CD8-positive, alpha-beta memory T cell (primary cell): Measurements from ENCODE around the gene PRKCZ. TPM values are rescaled to one million over a fixed set of nuclear protein-coding genes. Genes with fewer than 3 reads are reported as not detected.

Experiments used
- CTCF ChIA-PET: fragments of 350-600 bp; sonication (Branson Sonifier 250); formaldehyde crosslinking; loops from one replicate; lab custom pipeline; 2021; ENCODE audit warnings: antibody characterized with exemption; lab: Charles Lee
- POLR2A ChIA-PET: fragments of 350-600 bp; sonication (Branson Sonifier 250); formaldehyde crosslinking; loops from one replicate; lab custom pipeline; 2021; ENCODE audit warnings: antibody characterized with exemption; lab: Charles Lee
- DNase-seq, 5 donors: peaks; one replicate each; pipeline versions ENCODE4 v3.0.0 to v3.0.0-alpha.2; 2020 to 2022; ENCODE audit warnings: mixed read lengths in 1 of 5
- H3K27ac ChIP-seq: one replicate; pipeline ENCODE4 v1.7.0; 2013; ENCODE audit warnings: low read depth, mild to moderate bottlenecking, low read length, moderate library complexity
- H3K27me3 ChIP-seq: 2 replicates; pipeline ENCODE4 v1.7.0; 2013; ENCODE audit warnings: low read length, mild to moderate bottlenecking; ENCODE audit not compliant: insufficient read depth, poor library complexity, severe bottlenecking
- H3K36me3 ChIP-seq: 2 replicates; pipeline ENCODE4 v1.7.0; 2013; ENCODE audit warnings: mild to moderate bottlenecking, low read length, moderate library complexity; ENCODE audit not compliant: insufficient read depth
- H3K4me1 ChIP-seq: 2 replicates; pipeline ENCODE4 v1.7.0; 2013; ENCODE audit warnings: mild to moderate bottlenecking, low read length, moderate library complexity; ENCODE audit not compliant: insufficient read depth
- H3K4me3 ChIP-seq: 2 replicates; pipeline ENCODE4 v1.7.0; 2013; ENCODE audit warnings: mild to moderate bottlenecking, low read length
- H3K9me3 ChIP-seq: 2 replicates; pipeline ENCODE4 v1.7.0; 2013; ENCODE audit warnings: mild to moderate bottlenecking, low read length
- H3K27ac Mint-ChIP-seq, 8 donors: one replicate each; pipeline ENCODE4 v1.8.0; 2020 to 2021; ENCODE audit warnings: mixed read lengths in 8 of 8, mild to moderate bottlenecking in 6 of 8, inconsistent platforms in 3 of 8, moderate library complexity in 3 of 8
- H3K27me3 Mint-ChIP-seq, 2 donors: one replicate each; pipeline ENCODE4 v1.8.0; 2020 to 2021; ENCODE audit warnings: mixed read lengths in 2 of 2, mild to moderate bottlenecking in 1 of 2, moderate library complexity in 1 of 2
- H3K36me3 Mint-ChIP-seq, 3 donors: one replicate each; pipeline ENCODE4 v1.8.0; 2020 to 2021; ENCODE audit warnings: mixed read lengths in 3 of 3, inconsistent platforms in 1 of 3, mild to moderate bottlenecking in 1 of 3
- H3K4me1 Mint-ChIP-seq, 3 donors: one replicate each; pipeline ENCODE4 v1.8.0; 2020 to 2021; ENCODE audit warnings: mixed read lengths in 3 of 3, inconsistent platforms in 1 of 3, mild to moderate bottlenecking in 1 of 3
- H3K4me3 Mint-ChIP-seq, 7 donors: one replicate each; pipeline ENCODE4 v1.8.0; 2020 to 2021; ENCODE audit warnings: mixed read lengths in 7 of 7, mild to moderate bottlenecking in 6 of 7, moderate library complexity in 4 of 7, inconsistent platforms in 2 of 7
- H3K9me3 Mint-ChIP-seq, 5 donors: one replicate each; pipeline ENCODE4 v1.8.0; 2020 to 2022; ENCODE audit warnings: mixed read lengths in 5 of 5, mild to moderate bottlenecking in 3 of 5, moderate library complexity in 2 of 5, inconsistent platforms in 1 of 5
- polyA plus RNA-seq: library from polyadenylated mRNA; unstranded; fragments of 300-500 nt; fragmentation: Illumina TruSeq; gene quantifications from one replicate; pipeline ENCODE4 v1.2.3, GENCODE V29; 2021
- total RNA-seq, 2 experiments: library from RNA; stranded (reverse); gene quantifications; one replicate each; pipeline ENCODE4 v1.2.3, GENCODE V29; 2021

PRKCZ gene
- total and polyA plus RNA-seq, 3 experiments from 2014 or later = 13.8 to 17.4 (median 15.4) TPM

DNA sequence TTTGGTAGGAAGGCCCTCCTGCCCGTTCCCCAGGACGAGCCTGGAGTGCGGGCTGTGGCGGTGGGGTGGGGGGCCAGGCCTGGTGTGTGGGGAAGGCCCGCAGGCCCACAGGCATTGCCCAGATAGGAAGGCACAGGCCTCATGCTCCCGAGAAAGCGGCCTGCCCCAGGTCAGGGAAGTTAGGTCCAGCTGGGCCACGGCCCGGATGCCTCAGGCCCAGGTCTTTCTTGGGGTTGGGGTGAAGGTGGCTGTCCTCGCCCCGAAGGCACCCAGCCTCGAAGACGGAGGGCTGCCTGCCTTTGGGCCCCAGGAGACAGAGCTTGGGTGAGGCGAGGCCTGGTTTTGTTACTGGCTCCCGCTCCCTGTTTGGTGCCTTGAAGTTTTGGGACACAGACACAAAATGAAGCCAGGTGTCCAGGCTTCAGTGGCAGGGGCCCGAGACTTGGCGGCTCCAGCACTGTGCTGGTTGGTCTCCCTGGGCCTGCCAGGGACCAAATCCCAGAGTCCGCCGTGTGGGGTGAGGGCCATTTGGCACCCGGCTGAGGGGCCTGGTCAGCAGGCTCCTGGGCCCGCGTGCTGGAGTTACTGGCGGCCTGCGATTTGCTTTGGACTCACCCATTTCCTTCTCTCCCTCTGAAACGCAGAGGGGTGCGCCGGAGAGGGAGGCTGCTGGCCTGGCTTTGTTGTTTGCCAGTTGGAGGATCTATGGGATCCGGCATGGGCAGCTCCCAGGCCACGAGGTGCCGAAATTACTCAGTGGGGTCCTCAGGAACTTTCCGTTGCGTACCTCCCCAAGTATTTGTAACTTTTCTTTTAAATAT lies 179.9 kb downstream of the PRKCZ start:
- peaks cover 0 to 37% (median 1%) of the 10 kb centered on the region in 3 donors for H3K36me3 Mint-ChIP-seq
- peaks cover 0 to 12% of the 10 kb centered on the region in 2 donors for H3K27me3 Mint-ChIP-seq
- H3K4me1 Mint-ChIP-seq = peaks cover 51 to 63% (median 54%) of the 10 kb centered on the region in 3 donors
- Histone ChIP-seq H3K27ac (peak overlapping the region; percentile 80), H3K9me3 (no peaks in the 10 kb centered on the region), H3K27me3 (no peaks in the 10 kb centered on the region), H3K4me3 (peak overlapping the region; percentile 91), H3K4me1 (peaks cover 52% of the 10 kb centered on the region), H3K36me3 (no peaks in the 10 kb centered on the region)
- H3K27ac Mint-ChIP-seq = peak overlapping the region; percentile 97 to 100 (median 99)
- ChIA-PET CTCF (interaction anchor here (1.1 to 4.7 kb wide), 10 partner anchors 22 to 161 kb away, joined by 3 to 23 read pairs (median 8); partner anchors contain the start of genes FAAP20, MORN1 and RER1), POLR2A (interaction anchor here (0.6 to 3.7 kb wide), 7 partner anchors 22 to 87 kb away, joined by 3 to 32 read pairs (median 10); partner anchors contain the start of gene FAAP20)
- H3K9me3 Mint-ChIP-seq = peaks cover 0 to 2% (median 0%) of the 10 kb centered on the region in 5 donors
- no peak for DNase-seq
- H3K4me3 Mint-ChIP-seq = peak overlapping the region; percentile 91 to 99 (median 97)

DNA sequence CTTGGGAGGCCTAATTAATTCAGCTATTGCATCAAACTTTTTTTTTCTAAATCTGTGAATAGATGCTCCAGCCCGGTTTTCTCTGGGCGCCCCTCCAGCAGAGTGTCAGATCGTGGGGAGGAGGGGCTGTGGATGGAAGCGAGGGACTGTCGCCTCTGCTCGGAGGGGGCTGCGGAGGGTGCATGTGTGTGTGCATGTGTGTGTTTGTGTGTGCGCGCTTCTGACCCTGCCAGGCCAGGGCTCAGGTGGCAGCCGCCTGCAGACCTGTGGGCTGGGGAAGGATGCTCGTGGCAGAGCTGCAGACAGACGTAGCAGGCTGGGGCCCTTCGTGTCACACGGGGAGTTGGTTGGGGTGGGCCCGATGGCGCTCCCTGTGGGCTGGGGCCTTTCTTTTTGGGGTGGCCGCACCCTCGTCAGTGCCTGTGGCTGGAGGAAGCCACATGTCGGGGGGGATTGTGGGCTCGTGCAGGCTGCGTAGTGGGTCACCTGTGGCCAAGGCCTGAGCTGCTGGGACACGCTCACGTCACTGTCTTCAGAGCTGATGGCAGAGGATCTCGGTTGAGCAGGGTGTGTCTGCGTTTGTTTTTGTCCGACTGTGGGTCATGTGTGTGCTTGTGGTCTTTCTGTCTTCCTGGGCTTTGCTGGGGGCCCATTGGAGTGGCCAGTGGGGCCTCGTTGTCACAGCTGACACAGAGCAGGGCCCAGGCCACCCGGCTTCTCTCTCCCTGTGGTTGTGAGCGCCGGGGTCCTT lies 180.7 kb downstream of the PRKCZ start:
- peaks cover 0 to 42% (median 1%) of the 10 kb centered on the region in 3 donors for H3K36me3 Mint-ChIP-seq
- CTCF ChIA-PET = interaction anchor here (1.1 to 4.7 kb wide), 8 partner anchors 21 to 88 kb away, joined by 3 to 23 read pairs (median 6); partner anchors contain the start of gene FAAP20
- DNase-seq = peak; percentile 65 to 87 (median 77)
- H3K36me3 ChIP-seq = no peaks in the 10 kb centered on the region
- H3K27ac Mint-ChIP-seq = peak overlapping the region; percentile 93 to 100 (median 99)
- peaks cover 0 to 12% of the 10 kb centered on the region in 2 donors for H3K27me3 Mint-ChIP-seq
- no peaks in the 10 kb centered on the region for H3K27me3 ChIP-seq
- peak overlapping the region; percentile 91 to 99 (median 97) for H3K4me3 Mint-ChIP-seq
- H3K9me3 ChIP-seq = no peaks in the 10 kb centered on the region
- peak overlapping the region; percentile 91 for H3K4me3 ChIP-seq
- peak overlapping the region; percentile 80 for H3K27ac ChIP-seq
- POLR2A ChIA-PET = interaction anchor here (0.6 to 3.7 kb wide), 5 partner anchors 24 to 88 kb away, joined by 3 to 32 read pairs (median 8); partner anchors contain the start of gene FAAP20
- peaks cover 59 to 71% (median 62%) of the 10 kb centered on the region in 3 donors for H3K4me1 Mint-ChIP-seq
- peaks cover 0 to 2% (median 0%) of the 10 kb centered on the region in 5 donors for H3K9me3 Mint-ChIP-seq
- peaks cover 60% of the 10 kb centered on the region for H3K4me1 ChIP-seq

DNA sequence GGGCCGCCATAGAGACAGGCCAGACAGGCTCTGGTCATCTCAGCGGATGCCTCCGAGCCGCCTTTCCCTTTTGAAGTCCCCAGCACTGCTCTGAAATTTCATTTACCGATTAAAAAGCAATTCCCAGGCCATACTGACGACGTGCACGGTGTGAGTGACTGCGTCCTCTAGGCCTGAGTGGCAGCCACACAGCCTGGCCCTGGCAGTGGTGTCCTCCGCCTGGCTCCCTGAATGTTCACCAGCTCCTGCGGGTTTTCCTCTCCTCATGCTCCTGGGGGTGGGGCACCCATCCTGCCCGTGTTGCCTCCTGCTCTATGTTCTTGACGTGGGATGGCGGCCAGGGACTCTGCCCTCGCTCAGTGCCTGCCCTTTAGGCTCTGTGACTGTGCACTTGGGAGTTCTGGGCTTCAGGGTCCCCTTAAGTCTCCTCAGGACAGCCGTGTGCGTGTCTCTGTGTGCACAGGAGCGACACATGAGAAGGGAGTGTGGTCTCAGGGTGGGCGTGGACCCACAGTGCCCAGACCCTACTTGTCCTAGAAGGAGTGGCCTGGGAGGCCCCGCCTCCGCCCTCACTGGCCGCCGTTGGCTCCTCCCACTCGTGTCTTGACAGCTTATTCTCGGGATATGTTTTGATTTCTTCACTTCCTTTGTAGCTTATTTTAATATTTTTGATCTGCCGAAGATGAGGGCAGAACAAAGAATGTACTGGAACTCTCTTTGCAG lies 181.5 kb downstream of the PRKCZ start:
- Histone ChIP-seq H3K36me3 (no peaks in the 10 kb centered on the region), H3K4me1 (peaks cover 68% of the 10 kb centered on the region), H3K27ac (peak overlapping the region; percentile 80), H3K9me3 (no peaks in the 10 kb centered on the region), H3K4me3 (peak overlapping the region; percentile 91), H3K27me3 (no peaks in the 10 kb centered on the region)
- peaks cover 62 to 74% (median 66%) of the 10 kb centered on the region in 3 donors for H3K4me1 Mint-ChIP-seq
- H3K4me3 Mint-ChIP-seq = peak overlapping the region; percentile 91 to 99 (median 97)
- H3K27me3 Mint-ChIP-seq = peaks cover 0 to 11% of the 10 kb centered on the region in 2 donors
- peaks cover 0 to 42% (median 1%) of the 10 kb centered on the region in 3 donors for H3K36me3 Mint-ChIP-seq
- DNase-seq = peak; percentile 63 to 85 (median 72)
- peak overlapping the region; percentile 93 to 100 (median 99) for H3K27ac Mint-ChIP-seq
- ChIA-PET CTCF (interaction anchor here (0.7 to 4.7 kb wide), 8 partner anchors 9 to 150 kb away, joined by 3 to 22 read pairs (median 6); partner anchors contain the start of gene FAAP20), POLR2A (interaction anchor here (0.6 to 3.7 kb wide), 5 partner anchors 19 to 84 kb away, joined by 3 to 32 read pairs (median 8); partner anchors contain the start of gene FAAP20)
- H3K9me3 Mint-ChIP-seq = peaks cover 0 to 2% (median 0%) of the 10 kb centered on the region in 5 donors

DNA sequence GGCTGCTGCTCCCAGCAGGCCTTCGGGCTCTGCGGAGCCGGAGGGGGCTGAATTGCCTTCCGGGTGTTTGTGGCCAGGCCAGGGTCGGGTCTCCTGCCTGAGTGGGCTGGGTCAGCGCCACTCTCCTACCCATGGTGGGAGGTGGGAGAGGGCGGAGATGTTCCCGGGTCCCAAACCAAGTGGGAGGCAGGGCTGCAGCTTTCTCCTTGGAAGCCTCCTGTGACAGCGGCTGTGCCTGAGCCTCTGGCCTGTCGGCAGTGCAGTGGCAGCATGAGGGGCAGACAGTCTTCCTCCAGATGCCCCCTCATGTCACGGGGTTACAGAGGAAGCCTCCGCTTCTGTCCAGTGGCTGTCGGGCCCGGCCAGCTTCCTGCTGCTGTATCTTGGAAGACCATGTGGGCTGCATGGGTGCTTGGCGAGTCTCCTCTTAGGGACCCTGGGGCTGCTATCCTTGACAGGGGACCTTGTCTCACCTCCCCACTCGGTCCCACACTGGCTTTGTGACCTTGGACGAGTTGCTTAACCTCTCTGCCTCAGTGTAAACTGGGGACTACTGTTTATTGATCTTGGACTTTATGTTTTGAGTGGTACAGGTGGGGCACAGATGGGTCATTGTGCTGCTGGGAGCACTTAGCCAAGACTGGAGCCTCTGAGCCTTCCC lies 182.2 kb downstream of the PRKCZ start:
- Mint-ChIP-seq H3K4me1 (peaks cover 68 to 81% (median 72%) of the 10 kb centered on the region in 3 donors), H3K27ac (peak overlapping the region; percentile 93 to 100 (median 99)), H3K4me3 (peak overlapping the region; percentile 91 to 99 (median 97)), H3K27me3 (peaks cover 0 to 11% of the 10 kb centered on the region in 2 donors), H3K36me3 (peaks cover 0 to 45% (median 1%) of the 10 kb centered on the region in 3 donors), H3K9me3 (peaks cover 0 to 2% (median 0%) of the 10 kb centered on the region in 5 donors)
- peak overlapping the region; percentile 57 for H3K27ac ChIP-seq
- ChIA-PET CTCF (interaction anchor here (0.7 to 4.7 kb wide), 9 partner anchors 8 to 149 kb away, joined by 3 to 22 read pairs (median 6); partner anchors contain the start of gene FAAP20), POLR2A (interaction anchor here (0.6 to 3.7 kb wide), 6 partner anchors 18 to 83 kb away, joined by 3 to 32 read pairs (median 6); partner anchors contain the start of gene FAAP20)
- peaks cover 75% of the 10 kb centered on the region for H3K4me1 ChIP-seq
- no peak for DNase-seq
- H3K9me3 ChIP-seq = no peaks in the 10 kb centered on the region
- no peaks in the 10 kb centered on the region for H3K27me3 ChIP-seq
- no peaks in the 10 kb centered on the region for H3K36me3 ChIP-seq
- H3K4me3 ChIP-seq = peak overlapping the region; percentile 91

DNA sequence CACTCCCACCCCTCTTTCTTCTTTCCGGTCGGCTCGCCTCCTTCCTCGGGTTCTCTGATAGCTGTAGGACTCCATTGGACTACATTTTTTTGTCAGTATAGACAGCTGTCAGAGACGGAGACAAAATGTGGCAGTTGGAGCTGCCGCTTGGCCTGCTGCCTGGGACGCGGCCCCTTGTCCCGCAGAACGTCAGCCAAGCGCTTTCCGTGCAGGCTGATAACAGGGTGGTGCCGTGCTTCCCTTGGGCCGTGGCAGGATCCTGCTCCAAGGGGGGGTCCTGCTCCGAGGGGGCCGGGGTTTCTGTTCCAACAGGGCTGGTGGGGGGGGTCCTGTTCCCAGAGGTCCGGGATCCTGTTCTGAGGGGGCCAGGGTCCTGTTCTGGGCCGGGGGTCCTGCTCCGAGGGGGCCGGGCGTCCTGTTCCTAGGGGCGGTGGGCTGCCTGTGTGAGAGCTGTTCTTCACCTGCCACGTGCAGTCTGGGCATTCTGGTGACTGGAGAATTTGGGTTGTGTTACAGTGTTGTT lies 182.8 kb downstream of the PRKCZ start:
- H3K4me3 ChIP-seq = peak overlapping the region; percentile 91
- H3K27ac Mint-ChIP-seq = peak overlapping the region; percentile 97 to 100 (median 99)
- peaks cover 0 to 13% of the 10 kb centered on the region in 2 donors for H3K27me3 Mint-ChIP-seq
- peaks cover 0 to 47% (median 1%) of the 10 kb centered on the region in 3 donors for H3K36me3 Mint-ChIP-seq
- ChIA-PET CTCF (interaction anchor here (1.8 to 4.7 kb wide), 5 partner anchors 23 to 83 kb away, joined by 6 to 22 read pairs (median 11); partner anchors contain the start of gene FAAP20), POLR2A (interaction anchor here (1.0 to 3.7 kb wide), 3 partner anchors 23 to 79 kb away, joined by 4 to 18 read pairs (median 10); no protein-coding TSS in a partner anchor)
- no peaks in the 10 kb centered on the region for H3K9me3 ChIP-seq
- H3K9me3 Mint-ChIP-seq = peaks cover 0 to 2% (median 0%) of the 10 kb centered on the region in 5 donors
- H3K4me1 Mint-ChIP-seq = peaks cover 72 to 85% (median 75%) of the 10 kb centered on the region in 3 donors
- no peak for DNase-seq
- no peaks in the 10 kb centered on the region for H3K27me3 ChIP-seq
- H3K4me3 Mint-ChIP-seq = peak overlapping the region; percentile 91 to 99 (median 97)
- H3K27ac ChIP-seq = peak overlapping the region; percentile 57
- peaks cover 80% of the 10 kb centered on the region for H3K4me1 ChIP-seq
- H3K36me3 ChIP-seq = no peaks in the 10 kb centered on the region

DNA sequence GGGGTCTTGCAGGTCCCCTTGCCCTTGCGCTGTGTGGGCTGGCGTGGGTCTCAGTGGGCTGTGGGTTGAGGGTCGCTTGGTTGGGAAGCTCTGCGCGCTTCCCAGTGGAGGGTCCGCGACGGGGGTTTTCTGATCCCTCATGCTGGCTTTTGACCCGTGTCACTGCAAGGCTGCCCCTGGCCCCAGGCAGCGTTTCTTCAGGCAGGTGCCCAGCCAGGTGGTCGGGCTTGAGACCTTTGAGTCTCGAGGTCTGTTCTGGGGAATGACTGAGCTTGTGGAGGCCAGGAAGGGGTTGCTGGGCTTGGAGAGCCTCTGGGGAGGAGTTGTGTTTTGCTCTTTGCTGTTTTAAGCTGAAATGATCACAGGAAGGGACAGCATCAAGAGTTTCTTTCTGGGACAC lies 183.3 kb downstream of the PRKCZ start:
- POLR2A ChIA-PET = interaction anchor here (0.7 to 3.7 kb wide), 6 partner anchors 19 to 81 kb away, joined by 3 to 18 read pairs (median 4); no protein-coding TSS in a partner anchor
- peak overlapping the region; percentile 86 to 100 (median 98) for H3K27ac Mint-ChIP-seq
- H3K9me3 ChIP-seq = no peaks in the 10 kb centered on the region

More for the DNA sequence above, 183.3 kb downstream of the PRKCZ start:
- peak overlapping the region; percentile 64 for H3K27ac ChIP-seq
- peaks cover 0 to 2% (median 0%) of the 10 kb centered on the region in 5 donors for H3K9me3 Mint-ChIP-seq
- H3K4me1 ChIP-seq = peaks cover 85% of the 10 kb centered on the region
- peaks cover 72 to 85% (median 75%) of the 10 kb centered on the region in 3 donors for H3K4me1 Mint-ChIP-seq
- peaks cover 0 to 47% (median 1%) of the 10 kb centered on the region in 3 donors for H3K36me3 Mint-ChIP-seq
- H3K4me3 Mint-ChIP-seq = peak overlapping the region; percentile 84 to 99 (median 94)
- H3K4me3 ChIP-seq = peak overlapping the region; percentile 91
- no peaks in the 10 kb centered on the region for H3K27me3 ChIP-seq
- CTCF ChIA-PET = interaction anchor here (1.6 to 3.3 kb wide), 8 partner anchors 22 to 148 kb away, joined by 4 to 22 read pairs (median 5); partner anchors contain the start of gene FAAP20
- peak in 1 of 5 donors; percentile 46 for DNase-seq
- no peaks in the 10 kb centered on the region for H3K36me3 ChIP-seq
- H3K27me3 Mint-ChIP-seq = peaks cover 0 to 13% of the 10 kb centered on the region in 2 donors
